ENCODE results near the gene SLX4.
"Not testable (repeated sequence)": the region's sequence is repeated elsewhere in the genome, so short reads cannot be mapped to it uniquely, and the experiment has no call there.

Gene SLX4

DNA sequence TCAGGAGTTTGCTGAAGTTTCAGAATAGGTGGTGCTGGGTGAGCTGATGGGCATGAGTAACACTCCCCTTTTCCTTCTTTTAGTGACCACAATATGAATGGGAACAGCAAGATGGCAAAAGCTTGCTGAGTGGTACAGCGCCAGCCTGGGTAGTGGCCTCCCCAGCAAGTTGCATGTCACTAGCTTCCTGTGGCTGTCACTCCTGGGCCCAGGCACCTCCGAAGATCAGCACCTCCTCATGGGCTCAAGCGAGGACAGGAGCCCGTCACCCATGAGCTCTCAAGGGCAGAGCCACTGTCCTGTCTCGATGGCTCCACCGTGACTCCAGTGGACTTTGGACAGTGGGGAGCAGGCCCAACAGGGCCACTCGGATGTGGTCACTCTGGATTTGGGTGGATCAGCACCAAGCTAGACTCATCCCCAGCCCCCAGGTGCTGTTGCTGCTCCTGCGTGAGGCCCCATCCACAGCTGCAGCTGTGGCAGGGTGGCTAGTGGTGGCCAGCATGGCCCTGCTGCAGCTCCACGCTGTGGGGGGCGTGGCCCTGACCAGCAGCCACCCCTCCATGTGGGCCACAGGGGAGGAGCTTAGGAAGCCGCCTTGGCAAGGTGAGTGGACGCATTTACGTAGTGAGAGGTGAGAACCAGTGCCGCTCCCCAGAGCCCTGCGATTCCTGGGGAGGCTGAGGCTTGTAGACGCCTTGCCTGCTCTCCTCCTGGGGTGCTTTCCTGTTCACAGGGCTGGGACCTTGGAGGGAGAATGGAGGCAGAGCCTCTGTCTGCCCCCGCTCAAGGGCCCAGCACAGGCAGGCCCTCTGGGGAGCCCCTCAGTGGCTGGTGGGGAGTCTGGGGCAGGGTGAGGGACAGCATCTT is 29.5 kb upstream of the SLX4 start:
- no peak for DNase-seq

DNA sequence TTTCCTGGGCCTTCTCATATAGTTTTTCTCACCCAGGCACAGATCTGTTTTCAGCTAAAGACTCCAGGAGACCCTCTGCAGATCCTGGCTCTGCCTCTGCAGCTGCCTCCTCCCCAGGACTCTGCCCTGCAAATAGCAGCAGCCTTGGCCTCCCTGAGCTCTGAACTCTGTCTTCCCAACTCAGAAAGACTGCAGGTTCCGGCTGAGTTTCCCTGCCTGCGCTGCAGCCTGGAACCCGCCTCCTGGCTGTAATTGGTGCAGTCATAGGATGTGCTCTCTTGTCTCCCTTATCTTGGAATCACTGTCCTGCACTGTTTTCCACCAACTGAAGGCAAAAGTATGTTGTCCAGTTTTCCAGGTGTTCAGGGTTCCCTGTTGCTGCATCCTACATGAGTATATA is 28.8 kb upstream of the SLX4 start:
- no peak for DNase-seq

DNA sequence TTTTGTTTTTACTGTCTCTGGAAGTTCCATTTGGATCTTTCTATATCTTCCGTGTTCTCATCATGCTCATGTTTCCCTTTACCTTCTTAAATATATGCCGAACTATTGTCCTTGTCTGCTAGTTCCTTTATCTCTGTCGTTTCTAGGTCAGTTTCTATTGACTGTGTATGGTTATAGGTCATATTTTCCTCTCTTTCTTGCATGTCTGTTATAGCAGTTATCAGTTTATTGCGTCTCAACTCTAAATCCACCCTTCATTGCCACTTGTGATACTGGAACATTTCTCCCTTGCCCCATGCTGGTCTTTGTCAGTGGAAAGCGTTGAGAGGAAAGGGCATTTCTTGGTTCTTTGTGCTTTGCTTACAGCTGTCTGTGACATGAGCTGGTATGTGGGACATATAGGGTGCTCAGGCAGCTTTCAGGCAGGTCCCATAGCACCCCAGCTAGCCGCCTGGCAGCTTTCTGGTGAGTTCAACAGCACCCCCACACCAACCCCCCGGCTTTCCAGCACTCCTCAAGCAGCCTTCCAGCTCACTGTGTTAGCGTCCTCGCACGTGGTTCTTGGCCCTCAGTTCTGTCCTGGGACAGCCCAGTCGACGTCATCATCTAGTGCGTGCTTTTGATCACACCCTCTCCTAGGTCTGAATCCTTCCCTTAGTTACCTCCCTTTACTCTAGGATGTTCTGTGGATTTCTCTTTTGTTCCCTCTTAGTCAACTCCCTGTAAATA is 27.7 kb upstream of the SLX4 start:
- DNase-seq, result no peak

DNA sequence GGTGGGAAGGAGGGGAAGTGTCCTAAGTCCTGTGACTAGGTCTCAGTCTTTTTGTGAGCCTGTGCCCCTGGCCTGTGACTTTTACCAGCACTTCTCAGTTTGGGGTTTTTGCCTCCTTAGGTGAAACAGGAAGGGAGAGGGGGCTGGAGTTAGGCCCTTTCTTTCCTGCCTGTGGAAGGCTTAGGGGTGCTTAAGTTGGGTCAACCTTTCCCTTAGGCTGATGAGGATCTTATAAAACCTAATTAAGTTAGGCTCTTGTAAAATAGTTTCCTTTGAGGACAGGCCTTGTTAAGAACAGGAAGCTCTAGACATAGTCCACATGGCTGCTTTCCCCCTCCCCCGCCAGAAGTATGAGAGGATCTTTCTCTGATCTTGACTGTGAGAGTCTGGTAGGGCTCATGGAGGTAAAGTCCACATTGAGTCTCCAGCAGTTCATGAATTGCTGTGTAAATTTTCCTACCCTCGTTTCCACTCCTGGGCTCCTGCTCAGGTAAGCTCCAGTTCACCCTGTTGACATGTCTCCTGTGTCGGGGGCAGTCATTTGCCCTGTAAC is 26.0 kb upstream of the SLX4 start:
- DNase-seq, result no peak

DNA sequence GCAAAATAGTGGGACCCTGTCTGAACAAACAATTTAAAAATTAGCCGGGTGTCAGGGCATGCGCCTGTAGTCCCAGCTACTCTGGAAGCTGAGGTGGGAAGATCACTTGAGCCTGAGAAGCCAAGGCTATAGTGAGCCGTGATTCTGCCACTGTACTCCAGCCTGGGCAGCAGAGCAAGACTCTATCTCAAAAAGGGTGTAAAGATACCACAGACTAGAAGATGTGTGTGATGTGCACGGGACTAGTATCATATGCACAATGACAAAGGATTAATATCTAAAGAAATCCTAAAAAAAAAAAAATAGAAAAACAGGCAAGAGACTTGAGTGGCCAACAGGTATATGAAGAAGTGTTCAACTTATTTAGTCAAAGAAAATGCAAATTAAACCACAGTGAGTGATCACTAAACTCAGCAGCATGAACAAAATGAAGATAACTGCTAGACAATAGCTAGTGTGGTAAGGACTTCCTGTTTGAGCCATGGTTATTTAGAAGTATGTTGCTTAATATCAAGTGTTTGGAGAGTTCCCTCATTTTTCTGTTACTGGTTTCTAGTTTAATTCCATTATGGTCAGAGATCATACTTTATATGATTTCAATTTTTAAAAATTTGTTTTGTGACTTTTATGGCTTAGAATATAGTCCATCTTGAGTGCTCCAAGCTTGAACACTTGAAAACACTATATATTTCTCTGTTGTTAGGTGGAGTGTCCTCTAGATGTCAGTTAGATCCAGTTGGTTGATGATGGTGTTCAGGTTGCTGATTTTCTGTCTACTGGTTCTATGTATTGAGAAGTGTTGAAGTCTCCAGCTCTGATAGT is 14.7 kb upstream of the SLX4 start:
- no peak for DNase-seq

DNA sequence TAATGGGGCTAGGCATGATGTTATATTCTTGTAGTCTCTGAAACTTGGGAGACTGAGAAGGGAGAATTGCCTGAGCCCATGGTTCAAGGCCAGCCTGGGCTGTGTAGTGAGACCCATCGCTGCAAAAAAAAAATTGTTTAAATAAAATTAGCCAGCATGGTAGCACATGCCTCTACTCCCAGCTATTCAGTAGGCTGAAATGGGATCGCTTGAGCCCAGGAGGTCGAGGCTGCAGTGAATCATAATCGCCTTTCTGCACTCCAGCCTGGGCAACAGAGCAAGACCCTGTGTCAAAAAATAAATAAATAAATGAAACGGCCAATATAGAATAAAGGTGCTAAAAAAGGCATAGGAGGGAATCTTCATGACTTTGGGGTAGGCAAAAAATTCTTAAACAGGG is 13.9 kb upstream of the SLX4 start:
- DNase-seq, result no peak

DNA sequence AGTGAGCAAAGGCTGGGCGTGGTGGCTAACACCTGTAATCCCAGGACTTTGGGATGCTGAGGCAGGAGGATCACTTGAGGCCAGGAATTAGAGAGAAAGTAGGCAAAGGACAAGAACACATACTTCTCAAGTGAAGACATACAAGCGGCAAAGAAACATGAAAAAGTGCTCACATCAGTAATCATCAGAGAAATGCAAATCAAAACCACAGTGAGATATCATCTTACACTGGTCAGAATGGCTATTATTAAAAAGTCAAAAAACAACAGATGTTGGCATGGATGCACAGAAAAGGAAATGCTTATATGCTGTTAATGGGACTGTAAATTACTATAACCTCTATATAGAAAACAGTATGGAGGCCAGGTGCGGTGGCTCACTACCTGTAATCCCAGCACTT is 12.2 kb upstream of the SLX4 start:
- DNase-seq, result no peak

DNA sequence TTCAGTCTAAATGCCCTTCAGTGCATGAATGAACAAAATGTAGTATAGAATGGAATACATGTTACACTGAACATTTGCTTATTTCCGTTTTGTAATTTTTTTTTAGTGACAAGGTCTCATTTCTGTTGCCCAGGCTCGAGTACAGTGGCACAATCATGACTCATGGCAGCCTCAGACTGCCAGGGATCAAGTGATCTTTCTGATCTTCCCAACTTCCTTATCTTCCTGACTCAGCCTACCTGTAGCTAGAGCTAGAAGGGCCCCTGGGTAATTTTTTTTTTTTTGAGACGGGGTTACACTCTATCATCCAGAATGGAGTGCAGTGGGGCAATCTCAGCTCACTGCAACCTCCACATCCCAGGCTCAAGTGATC is 7.3 kb upstream of the SLX4 start:
- no peak for DNase-seq

DNA sequence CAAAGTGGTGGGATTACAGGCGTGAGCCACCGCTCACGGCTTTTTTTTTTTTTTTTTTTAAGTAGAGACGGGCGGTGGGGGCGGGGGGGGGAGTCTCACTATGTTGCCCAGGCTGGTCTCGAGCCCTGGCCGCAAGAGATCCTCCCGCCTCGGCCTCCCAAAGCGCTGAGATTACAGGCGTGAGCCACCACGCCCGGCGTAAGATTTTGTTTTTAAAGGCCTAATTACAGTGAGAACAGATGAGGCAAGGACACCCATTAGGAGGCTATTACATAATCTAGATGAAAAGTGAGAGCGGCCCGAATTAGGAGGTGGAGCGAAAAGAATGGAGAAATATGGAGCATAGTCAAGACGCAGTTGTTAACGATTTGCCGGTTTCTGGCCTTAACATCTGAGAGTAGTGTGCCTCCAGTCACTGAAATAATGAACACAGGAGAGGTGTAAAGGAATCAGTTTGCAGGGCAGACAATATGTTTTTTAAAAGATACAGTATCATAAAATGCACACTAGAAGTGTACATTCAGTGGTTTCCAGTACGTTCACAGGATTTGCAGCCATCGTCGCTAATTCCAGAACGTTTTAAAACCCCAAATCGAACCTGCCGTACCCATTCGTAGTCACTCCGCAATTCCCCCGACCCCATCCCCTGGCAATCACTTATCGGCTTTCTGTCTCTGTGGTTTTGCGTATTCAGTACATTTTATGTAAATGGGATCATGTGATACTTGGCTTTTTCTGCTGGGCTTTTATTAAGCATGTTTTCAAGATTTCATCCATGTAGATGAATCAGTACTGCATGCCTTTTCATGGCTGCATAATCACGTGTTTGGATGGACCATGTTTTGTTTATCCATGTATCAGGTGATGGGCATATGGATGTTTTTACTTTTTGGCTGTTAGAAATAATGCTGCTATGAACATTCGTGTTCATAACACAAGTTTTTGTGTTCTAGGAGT is 1.4 kb upstream of the SLX4 start:
- no peak for DNase-seq

DNA sequence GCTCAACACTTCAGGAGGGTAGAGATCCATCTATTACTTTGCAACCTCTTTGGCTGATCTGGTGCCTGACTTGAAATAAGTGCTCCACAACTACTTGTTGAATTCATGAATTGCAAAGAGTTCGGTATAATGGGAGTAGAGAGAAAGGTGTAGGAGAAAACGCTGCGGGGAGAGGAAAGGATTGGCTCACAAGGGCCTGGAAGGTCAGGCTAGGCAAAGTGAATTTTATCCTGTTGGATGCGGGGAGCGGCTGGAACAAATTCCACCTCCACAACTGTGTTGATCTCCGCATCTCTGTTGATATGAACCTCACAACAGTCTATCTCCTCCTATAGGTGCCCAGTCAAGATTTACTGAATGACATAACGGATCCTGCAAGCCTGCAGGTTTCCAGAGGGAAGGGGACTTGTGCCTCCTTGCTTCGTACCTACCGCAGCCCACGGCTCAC is 684 bp downstream of the SLX4 start:
- DNase-seq, result no peak

DNA sequence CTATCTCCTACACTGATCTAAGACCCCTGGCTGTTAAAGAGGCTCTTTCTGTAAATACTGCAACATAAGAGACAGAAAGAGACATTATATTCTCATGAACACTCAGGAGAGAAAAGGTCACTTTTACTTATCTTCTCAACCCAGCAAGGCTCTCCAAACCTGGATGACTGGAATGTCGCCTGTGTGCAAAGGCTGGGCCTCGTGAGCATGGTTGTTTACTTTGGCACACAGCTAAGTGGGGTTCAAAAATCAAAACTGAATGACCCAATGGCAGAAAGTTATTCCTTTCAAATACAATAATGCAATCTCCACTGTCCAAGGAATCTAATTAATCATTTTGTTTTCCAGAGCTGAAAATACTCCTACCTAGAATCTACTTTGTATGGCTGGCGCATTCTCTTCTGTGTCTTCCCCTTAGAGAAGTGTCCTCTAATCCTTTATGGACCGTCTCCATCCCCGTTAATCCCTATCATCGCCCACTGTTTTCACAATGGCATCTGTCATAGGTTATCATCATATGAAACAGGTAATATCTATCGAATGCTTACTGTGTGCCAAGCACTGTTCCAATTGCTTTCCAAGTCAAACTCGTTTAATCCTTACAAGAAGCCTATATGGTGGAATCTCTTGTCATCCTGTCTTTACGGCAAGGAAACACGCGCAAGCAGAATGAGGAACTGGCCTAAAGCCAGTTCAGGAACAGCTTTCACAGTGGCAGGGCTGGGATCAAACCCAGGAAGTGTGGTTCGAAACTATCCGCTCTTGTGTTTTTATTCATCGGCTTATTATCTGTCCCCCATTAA is 1.3 kb downstream of the SLX4 start:
- DNase-seq, result no peak

DNA sequence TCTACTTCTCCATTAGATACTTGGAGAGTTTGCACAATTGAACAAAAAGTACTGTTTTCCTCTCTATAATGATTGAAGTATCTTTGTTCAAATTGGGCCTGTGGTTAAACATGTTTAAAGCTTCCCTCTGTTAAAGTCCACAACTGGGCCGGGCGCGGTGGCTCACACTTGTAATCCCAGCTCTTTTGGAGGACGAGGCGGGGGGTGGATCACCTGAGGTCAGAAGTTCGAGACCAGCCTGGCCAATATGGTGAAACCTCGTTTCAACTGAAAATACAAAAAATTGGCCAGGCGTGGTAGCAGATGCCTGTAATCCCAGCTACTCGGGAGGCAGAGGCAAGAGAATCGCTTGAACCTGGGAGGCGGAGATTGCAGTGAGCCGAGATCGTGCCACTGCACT is 2.4 kb downstream of the SLX4 start:
- not testable (repeated sequence) for DNase-seq

DNA sequence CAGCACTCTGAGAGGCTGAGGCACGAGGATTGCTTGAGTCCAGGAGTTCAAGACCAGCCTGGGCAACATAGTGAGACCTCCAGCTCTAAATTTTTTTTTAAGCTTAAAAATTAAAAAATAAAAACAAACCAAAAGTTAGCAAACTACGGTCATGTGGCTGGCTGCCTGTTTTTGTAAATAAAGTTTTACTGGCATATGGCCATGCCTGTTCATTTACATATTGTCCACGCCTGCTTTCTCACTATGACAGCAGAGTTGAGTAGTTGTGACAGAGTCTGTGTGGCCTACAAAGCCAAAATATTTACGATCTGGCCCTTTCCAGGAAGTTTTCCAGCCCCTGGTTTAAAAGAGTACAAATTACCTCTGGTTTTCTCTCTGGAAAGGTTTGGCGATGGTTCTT is 3.3 kb downstream of the SLX4 start:
- DNase-seq, result no peak

DNA sequence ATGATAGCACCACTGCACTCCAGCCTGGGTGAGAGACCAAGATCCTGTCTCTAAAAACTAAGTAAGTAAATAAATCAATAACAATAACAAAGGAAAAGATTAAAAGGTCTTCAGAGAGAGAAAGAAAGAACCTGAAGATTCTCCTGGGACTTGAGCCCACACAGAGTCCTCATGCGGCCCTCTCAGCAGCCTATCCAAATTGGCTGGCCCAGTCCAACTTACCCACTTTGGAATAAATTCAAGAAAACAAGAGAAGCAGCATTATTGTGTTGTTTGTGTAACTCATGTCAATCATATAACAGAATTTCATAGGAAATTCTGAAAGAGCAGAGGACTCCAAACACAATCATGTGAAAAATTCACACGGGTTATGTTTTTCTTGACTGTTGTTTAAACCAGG is 3.8 kb downstream of the SLX4 start:
- DNase-seq, result no peak

DNA sequence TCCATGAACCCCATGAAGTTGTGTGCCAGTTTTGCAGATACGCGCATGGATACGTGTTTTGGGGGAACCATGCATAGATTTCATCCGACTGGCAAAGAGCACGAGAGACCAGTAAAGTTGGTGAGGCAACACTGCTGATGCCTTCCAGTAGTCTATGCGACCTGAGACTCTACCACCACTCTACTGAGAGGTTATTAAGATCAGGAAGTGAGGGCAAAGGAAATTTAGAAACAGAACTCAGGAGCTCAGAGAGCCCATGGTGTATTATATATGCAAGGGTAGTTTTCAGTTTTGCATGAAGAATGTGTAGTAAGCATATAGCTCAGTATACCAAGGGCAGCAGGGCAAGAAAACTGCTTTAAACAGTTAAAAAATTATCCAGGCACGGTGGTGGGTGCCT is 4.2 kb downstream of the SLX4 start:
- DNase-seq, result no peak

DNA sequence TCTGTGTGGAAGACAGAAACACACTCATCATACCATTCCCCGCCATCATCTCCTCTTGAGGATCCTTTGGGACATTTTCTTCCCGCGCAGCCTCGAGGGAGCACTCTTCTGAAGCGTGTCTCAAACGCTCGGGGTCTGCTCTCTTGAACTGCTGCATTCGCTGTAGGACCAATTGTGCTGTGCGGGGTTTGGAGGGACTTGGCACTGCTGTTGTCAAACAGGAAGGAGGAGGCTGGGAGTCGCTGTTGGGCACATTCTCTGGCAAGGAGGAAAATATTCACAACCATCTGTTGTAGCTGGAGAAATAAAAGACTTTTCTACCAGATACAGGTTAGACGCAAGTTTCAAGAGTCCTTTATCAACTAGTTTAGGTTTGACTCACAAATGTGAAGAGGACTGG is 5.0 kb downstream of the SLX4 start:
- DNase-seq, result no peak

DNA sequence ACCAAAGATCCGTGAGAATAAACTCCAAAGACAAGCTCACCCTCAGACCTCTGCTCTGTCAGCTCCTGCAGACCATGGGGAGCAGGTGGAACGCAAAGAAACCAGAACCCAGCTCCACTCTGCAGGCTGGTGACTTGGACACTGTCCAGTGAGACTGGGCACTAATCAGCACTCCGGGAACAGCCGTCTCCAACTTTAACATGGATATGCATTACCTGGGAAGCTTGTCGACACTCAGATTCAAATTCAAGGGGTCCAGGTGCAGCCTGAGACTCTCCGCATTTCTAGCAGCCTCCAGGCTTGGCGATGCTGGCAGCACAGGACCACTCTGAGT is 9.1 kb downstream of the SLX4 start:
- DNase-seq, result no peak

DNA sequence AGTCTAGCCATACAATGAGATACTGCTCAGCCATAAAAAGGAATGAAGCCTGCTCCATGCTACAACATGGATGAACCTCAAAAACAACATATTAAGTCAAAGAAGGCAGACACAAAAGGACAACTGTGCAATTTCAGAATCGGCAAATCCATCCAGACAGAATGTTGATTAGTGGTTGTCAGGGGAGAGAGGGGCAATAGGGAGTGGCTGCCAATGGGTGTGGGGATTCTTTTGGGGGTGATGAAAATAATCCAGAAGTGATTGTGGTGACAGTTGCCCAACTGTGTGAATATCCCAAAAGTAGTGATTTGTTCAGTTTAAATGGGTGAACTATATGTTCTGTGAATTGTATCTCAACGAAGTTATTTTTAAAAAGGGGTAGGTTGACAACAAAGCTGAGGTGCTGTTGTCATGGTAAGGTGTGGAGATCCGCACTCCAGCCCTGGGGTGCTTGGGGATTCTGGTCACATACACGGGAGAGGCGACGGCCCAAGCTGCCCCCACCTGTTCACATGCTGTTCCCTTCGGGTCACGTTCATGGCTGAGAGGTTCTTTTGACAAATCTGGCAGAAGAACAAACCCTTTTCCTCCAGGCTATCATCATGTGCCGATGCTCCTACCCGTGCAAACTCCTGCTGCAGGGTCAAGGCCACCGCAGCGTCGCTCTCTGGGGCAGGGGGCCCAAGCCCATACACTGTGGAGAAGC is 9.6 kb downstream of the SLX4 start:
- DNase-seq, result no peak

DNA sequence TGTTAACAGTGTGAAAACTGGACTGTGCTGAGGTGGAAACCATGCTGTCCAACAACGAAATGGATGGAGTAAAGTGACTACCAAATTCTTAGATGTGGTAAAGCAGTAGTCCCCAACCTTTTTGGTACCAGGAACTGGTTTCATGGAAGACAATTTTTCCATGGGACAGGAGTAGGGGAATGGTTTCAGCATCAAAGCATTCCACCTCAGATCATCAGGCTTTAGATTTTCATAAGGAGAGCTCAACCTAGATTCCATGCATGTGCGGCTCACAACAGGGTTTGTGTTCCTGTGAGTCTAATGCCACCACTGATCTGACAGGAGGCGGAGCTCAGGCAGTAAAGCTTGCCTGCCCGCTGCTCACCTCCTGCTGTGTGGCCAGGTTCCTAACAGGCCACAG is 11.5 kb downstream of the SLX4 start:
- DNase-seq, result no peak

DNA sequence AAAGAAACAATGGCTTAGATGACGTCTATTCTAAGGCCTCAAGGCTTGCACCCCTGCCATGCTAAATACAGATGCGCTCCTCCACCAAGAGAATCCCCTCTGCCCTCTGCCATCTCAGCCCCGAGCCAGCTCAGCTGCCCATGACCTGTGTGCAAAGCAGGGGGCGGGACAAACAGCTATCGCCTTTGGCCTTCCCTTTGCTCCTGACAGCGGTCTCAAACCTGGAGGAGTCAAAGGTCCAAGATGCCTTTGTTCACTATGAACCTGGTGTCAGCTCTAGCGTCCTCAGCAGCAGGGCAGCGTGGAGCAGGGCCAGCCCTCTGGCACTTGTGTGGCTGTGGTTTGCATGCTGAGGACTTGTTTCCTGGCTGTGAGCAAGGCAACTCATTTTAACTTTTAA is 12.3 kb downstream of the SLX4 start:
- no peak for DNase-seq

DNA sequence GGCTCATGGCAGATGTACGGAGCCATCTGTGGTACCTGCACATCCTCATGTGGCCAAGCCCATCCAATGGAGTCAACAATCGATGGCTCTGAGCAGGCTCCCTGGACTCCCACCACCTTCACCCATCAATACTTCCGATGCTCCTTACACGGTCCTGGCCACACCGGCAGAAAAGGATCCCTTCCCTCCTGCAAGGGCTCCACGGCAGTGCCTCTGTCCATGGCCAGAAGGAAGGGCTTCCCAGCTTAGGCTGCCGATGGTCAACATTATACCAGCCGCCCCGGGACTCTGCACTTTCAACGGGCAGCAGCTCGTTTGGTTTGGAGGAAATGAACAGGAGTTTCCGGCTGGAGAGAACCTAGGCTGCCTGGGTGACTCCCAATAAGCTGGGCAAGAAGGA is 13.2 kb downstream of the SLX4 start:
- no peak for DNase-seq
